KOPT-K1 (cell line): ENCODE measurements around the gene FSIP2.

Experiments
- H3K27ac ChIP-seq: fragments of 200-600 bp; sonication (generic); 2 replicates; pipeline ENCODE4 v1.5.1; 2016; ENCODE audit warnings: antibody characterized with exemption, mild to moderate bottlenecking, low read depth, low read length; ENCODE audit not compliant: poor library complexity, severe bottlenecking
- H3K36me3 ChIP-seq: fragments of 200-600 bp; sonication (generic); 2 replicates; pipeline ENCODE4 v1.5.1; 2017; ENCODE audit warnings: antibody characterized with exemption, mild to moderate bottlenecking, low read length, moderate library complexity; ENCODE audit not compliant: insufficient read depth
- H3K9me3 ChIP-seq: fragments of 200-600 bp; sonication (generic); 2 replicates; pipeline ENCODE4 v1.5.1; 2017; ENCODE audit warnings: antibody characterized with exemption, low read length, mild to moderate bottlenecking; ENCODE audit not compliant: insufficient read depth, poor library complexity, severe bottlenecking

FSIP2 gene

DNA sequence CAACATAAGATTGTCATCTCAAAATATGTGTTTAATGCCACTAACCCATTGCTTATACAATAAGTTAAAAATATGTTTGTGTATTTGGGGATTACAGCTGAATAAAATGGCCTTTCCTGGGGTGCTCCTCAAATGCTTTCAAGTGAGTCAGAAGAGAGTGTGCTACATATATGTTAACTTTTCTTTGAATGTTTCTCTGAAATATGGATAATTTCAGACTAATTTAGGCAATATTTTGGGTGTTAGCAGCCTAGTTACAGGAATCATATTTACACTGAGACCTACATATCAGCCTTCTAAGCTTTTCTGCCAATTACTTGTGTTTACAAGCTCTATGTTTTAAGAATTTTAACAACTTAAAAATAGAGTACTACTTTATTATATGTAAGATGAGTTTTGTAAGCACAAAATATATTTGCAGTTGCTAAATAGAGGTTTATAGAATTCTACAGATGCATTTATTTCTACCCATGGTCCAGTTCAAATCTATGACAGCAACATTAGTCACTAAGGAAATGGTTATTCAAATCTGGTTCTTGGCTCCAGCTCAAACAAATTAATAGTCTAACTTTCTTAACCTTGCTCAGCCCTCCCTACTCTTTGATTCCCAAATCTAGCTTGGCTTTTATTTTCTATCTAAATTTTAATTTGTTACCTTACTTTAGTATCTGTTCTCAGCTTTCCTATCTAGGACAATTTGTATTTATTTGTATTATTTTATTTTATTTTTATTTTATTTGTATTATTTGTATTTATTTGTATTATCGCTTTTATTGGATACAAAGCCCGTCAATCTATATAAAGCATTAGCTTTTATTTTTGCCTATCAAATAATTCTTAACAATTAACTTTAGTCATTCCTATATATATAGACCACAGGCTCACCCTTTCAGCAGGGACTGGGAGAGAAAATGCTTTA lies 48.9 kb downstream of the FSIP2 start:
- Histone ChIP-seq H3K27ac (no peak overlapping the region), H3K36me3 (no peaks in the 10 kb centered on the region), H3K9me3 (no peaks in the 10 kb centered on the region)

- no peaks in the 10 kb centered on the region for H3K9me3 ChIP-seq
- H3K27ac ChIP-seq: no peak overlapping the region
- no peaks in the 10 kb centered on the region for H3K36me3 ChIP-seq
These were observed 51.8 kb downstream of the FSIP2 start for GRCh38 chr2:185790361-185790760.

DNA sequence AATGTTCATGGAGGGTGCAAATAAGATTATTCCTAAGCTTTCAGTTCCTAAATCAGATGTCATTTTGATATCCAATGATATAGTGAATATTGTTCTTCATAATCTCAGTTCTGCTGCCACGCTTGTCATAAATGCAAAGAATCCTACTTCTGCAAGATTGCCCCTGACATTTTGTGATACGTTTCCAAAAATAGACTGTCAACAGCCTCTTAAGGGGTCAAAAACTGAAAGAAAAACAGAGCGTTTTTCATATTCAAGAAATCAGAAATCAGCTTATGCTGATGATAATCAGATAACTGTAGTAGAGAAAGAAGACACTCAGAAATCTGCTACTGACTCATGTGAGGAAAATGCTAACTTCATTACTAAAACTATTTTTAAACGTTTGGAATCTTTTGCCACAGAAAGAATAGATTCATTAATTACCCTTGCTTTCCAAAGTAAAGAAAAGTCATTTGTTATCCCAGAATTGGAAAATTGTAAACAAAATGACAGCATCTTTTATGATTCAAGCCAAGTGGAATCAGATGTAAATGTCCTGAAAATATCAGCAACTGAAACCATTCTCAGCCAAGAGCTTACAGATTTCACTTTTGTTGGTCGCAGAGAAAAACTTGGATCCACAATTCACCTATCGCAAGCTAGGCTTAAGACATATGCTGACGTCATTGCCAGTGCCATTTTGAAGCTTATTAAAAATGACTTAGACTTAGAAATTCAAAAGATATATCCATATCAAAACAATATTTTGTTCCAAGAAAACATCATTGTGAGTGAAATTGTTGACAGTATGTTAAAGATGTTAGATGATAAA lies 55.1 kb downstream of the FSIP2 start:
- Histone ChIP-seq H3K9me3 (no peaks in the 10 kb centered on the region), H3K27ac (no peak overlapping the region), H3K36me3 (no peaks in the 10 kb centered on the region)

GRCh38 chr2:185796758-185797157 lies 58.2 kb downstream of the FSIP2 start:
- Histone ChIP-seq H3K36me3 (no peaks in the 10 kb centered on the region), H3K27ac (no peak overlapping the region), H3K9me3 (no peaks in the 10 kb centered on the region)

DNA sequence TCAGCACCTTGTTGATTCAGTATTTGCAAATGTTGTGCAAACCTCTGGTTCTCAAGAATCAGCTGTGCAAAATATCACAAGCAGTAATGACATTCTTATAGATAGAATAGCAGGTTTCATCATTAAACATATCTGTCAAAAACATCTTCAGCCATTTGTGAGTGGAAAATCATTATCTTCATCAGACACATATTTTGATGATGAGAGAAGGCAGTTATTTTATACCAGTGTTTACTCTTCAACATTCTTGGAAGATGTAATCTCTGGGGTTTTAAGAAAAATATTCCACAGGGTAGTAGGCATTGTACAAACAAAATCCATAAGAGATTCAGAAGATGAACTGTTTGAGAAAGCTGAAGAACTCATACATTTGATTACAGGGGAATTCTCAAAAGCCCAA lies 64.3 kb downstream of the FSIP2 start:
- H3K9me3 ChIP-seq: no peaks in the 10 kb centered on the region
- H3K36me3 ChIP-seq: no peaks in the 10 kb centered on the region

GRCh38 chr2:185806783-185807182 lies 68.2 kb downstream of the FSIP2 start:
- H3K27ac ChIP-seq: no peak overlapping the region
- no peaks in the 10 kb centered on the region for H3K9me3 ChIP-seq
- no peaks in the 10 kb centered on the region for H3K36me3 ChIP-seq

More for the DNA sequence above, 64.3 kb downstream of the FSIP2 start:
- no peak overlapping the region for H3K27ac ChIP-seq

GRCh38 chr2:185807351-185807750 lies 68.7 kb downstream of the FSIP2 start:
- Histone ChIP-seq H3K36me3 (no peaks in the 10 kb centered on the region), H3K27ac (no peak overlapping the region), H3K9me3 (no peaks in the 10 kb centered on the region)

GRCh38 chr2:185811580-185811979 lies 73.0 kb downstream of the FSIP2 start:
- Histone ChIP-seq H3K27ac (no peak overlapping the region), H3K9me3 (no peaks in the 10 kb centered on the region), H3K36me3 (no peaks in the 10 kb centered on the region)

GRCh38 chr2:185813707-185814106 lies 75.1 kb downstream of the FSIP2 start:
- no peak overlapping the region for H3K27ac ChIP-seq
- no peaks in the 10 kb centered on the region for H3K9me3 ChIP-seq
- no peaks in the 10 kb centered on the region for H3K36me3 ChIP-seq

DNA sequence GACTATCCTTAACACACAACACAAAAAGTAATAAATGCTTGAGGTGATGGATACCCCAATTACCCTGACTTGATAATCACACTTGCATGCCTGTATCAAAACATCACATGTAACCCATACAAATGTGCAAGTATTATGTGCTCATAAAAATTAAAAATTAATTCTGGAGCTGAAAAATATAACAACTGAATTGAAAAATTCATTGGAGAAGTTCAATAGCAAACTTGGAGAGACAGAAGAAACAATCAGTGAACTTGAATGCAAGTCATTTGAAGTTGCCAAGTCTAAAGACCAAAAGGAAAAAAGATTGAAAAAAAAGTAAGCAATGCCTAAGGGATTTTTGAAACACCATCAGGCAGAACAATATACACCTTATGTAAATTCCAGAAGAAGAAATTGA lies 79.4 kb downstream of the FSIP2 start:
- Histone ChIP-seq H3K9me3 (no peaks in the 10 kb centered on the region), H3K36me3 (no peaks in the 10 kb centered on the region), H3K27ac (no peak overlapping the region)

GRCh38 chr2:185821467-185821866 lies 82.9 kb downstream of the FSIP2 start:
- Histone ChIP-seq H3K27ac (no peak overlapping the region), H3K36me3 (no peaks in the 10 kb centered on the region), H3K9me3 (no peaks in the 10 kb centered on the region)

DNA sequence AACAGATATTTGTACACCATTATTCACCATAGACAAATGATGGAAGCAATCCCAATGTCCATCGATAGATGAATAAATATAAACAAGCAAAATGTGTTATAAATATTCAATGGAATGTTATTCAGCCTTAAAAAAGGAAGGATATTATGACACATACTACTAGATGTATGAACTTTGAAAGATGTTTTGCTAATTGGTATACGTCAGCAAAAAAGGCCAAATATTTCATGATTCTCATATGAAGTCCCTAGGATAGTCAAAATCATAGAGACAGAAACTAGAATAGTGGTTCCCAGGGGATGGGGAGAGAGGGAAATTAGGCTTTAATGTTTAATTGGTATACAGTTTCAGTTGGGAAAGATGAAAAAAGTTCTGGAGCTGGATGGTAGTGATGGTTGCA lies 85.2 kb downstream of the FSIP2 start:
- H3K27ac ChIP-seq: no peak overlapping the region
- no peaks in the 10 kb centered on the region for H3K36me3 ChIP-seq
- H3K9me3 ChIP-seq: no peaks in the 10 kb centered on the region

DNA sequence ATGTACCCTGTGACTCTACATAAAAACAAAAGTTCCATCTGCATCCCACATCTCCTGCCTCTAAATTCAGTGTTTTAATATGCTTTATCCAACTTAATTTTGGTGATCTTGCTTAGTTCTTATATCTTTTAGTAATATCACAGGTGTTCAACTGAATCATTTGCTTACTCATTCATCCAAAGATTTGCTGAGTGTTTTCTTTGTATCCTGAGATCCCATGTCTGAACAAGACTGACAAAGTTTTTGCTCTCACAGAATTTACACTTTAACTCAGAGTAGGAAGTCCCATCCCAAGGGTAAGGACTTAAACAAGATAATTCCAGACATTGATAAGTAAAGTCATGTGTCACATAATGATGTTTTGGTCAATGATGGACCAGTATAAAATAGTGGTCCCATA lies 87.0 kb downstream of the FSIP2 start:
- Histone ChIP-seq H3K9me3 (no peaks in the 10 kb centered on the region), H3K27ac (no peak overlapping the region), H3K36me3 (no peaks in the 10 kb centered on the region)

DNA sequence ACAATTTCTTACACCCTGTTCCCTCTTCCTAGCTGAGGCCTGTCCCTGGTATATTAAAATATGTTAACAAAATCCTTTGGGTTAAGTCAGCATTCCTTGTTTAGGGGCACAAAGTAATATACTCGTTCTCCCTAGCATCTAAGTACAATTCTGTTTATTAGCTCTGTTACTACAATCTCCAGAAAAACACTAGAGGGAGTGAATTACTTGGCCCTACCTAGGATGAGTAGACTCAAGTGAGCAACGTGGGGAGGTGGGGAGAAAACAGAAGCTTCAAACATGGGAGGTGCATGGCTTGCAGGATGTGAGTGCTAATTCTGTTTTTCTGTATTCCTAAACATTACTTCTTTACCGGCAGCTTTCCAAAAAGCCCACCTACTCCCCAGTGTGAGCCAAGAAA lies 89.7 kb downstream of the FSIP2 start:
- no peaks in the 10 kb centered on the region for H3K36me3 ChIP-seq
- no peaks in the 10 kb centered on the region for H3K9me3 ChIP-seq
- H3K27ac ChIP-seq: no peak overlapping the region

GRCh38 chr2:185833864-185834263 lies 95.3 kb downstream of the FSIP2 start:
- H3K27ac ChIP-seq: no peak overlapping the region
- H3K9me3 ChIP-seq: no peaks in the 10 kb centered on the region
- no peaks in the 10 kb centered on the region for H3K36me3 ChIP-seq
